Hematopoietic multipotent progenitor cell treated with erythropoietin and hydrocortisone succinate and interleukin-3 and kit ligand, for 8 days (in vitro differentiated cells): ENCODE data around the gene ZNF304.
A peak's percentile ranks its signal among the peaks of the same experiment; 100 is the strongest.
"Not testable (repeated sequence)": the region's sequence is repeated elsewhere in the genome, so short reads cannot be mapped to it uniquely, and the experiment has no call there.

Experiments used
- DNase-seq: peaks from one replicate; pipeline ENCODE4 v3.0.0-alpha.2; 2015

The ZNF304 gene

GRCh38 chr19:57362997-57363687 is 12.1 kb downstream of the ZNF304 start, which contains the start of the genes TRAPPC2B and ZNF547:
TRAPPC2B (plus strand) TSS chr19:57363551; CDS start chr19:57364834, 1,283 bp downstream.
ZNF547 (plus strand) TSS chr19:57363551; CDS start chr19:57368556, 5,005 bp downstream.
- DNase-seq, result peak; percentile 99

GRCh38 chr19:57363688-57364181 is 12.7 kb downstream of the ZNF304 start:
- peak; percentile 12 for DNase-seq

GRCh38 chr19:57366776-57367175 is 15.7 kb downstream of the ZNF304 start:
- no peak for DNase-seq

GRCh38 chr19:57374179-57374578 is 23.1 kb downstream of the ZNF304 start:
- no peak for DNase-seq

- DNase-seq, result not testable (repeated sequence)
Observed at GRCh38 chr19:57374647-57375046, 23.6 kb downstream of the ZNF304 start.

GRCh38 chr19:57376151-57376550 is 25.1 kb downstream of the ZNF304 start:
- no peak for DNase-seq

- no peak for DNase-seq
Observed at GRCh38 chr19:57377498-57378146, 26.6 kb downstream of the ZNF304 start.

GRCh38 chr19:57380923-57381322 is 29.9 kb downstream of the ZNF304 start:
- no peak for DNase-seq

GRCh38 chr19:57382806-57383488 is 31.9 kb downstream of the ZNF304 start:
- no peak for DNase-seq

GRCh38 chr19:57389194-57389729 is 38.2 kb downstream of the ZNF304 start:
- no peak for DNase-seq

- peak; percentile 99 for DNase-seq
Observed at GRCh38 chr19:57389730-57390598, 38.9 kb downstream of the ZNF304 start, which contains the start of gene ZNF548. ZNF548 (plus strand) TSS chr19:57389854; CDS start chr19:57390100, 246 bp downstream.

GRCh38 chr19:57395710-57396109 is 44.6 kb downstream of the ZNF304 start:
- DNase-seq, result no peak

- DNase-seq, result no peak
Observed at GRCh38 chr19:57398868-57399267, 47.8 kb downstream of the ZNF304 start.

- DNase-seq, result no peak
Observed at GRCh38 chr19:57403737-57404563, 52.9 kb downstream of the ZNF304 start.

- peak; percentile 78 for DNase-seq
Observed at GRCh38 chr19:57406516-57407123, 55.5 kb downstream of the ZNF304 start.
